K562 (cell line): ENCODE results near the gene PTPN7.

ENCODE experiments used
- CXXC5 ChIP-seq: fragments of 250-450 bp; sonication (Bioruptor Pico); IDR thresholded peaks from 2 replicates; pipeline ENCODE4 v1.8.0; 2022; ENCODE audit warnings: inconsistent platforms, mild to moderate bottlenecking, moderate library complexity
- FOXA1 ChIP-seq: fragments of 450-650 bp; IDR thresholded peaks from 2 replicates; pipeline ENCODE4 v1.6.1; 2016; ENCODE audit warnings: mild to moderate bottlenecking, borderline replicate concordance
- HDAC6 ChIP-seq: IDR thresholded peaks from 2 replicates; pipeline ENCODE4 v1.6.1; 2012; ENCODE audit warnings: low read depth, mild to moderate bottlenecking, control low read depth, inconsistent platforms, low read length, moderate library complexity
- HNRNPLL ChIP-seq: fragments of 200-400 bp; formaldehyde crosslinking; IDR thresholded peaks from 2 replicates; pipeline ENCODE4 v1.6.1; 2017; ENCODE audit warnings: low read length, low read depth, mild to moderate bottlenecking; ENCODE audit not compliant: poor library complexity, severe bottlenecking
- KLF1 ChIP-seq: fragments of 450-650 bp; IDR thresholded peaks from 2 replicates; pipeline ENCODE4 v1.6.1; 2016; ENCODE audit warnings: missing genetic modification characterization, missing compliant biosample characterization
- NR2F6 ChIP-seq: fragments of 450-650 bp; formaldehyde crosslinking; IDR thresholded peaks from 2 replicates; pipeline ENCODE4 v1.4.0; 2020; ENCODE audit warnings: mild to moderate bottlenecking
- POLR2AphosphoS5 ChIP-seq: IDR thresholded peaks from 2 replicates; pipeline ENCODE4 v1.6.1; 2011; ENCODE audit warnings: mild to moderate bottlenecking, low read depth, low read length, moderate library complexity; ENCODE audit not compliant: control insufficient read depth, insufficient read depth
- TAF1 ChIP-seq: IDR thresholded peaks from 2 replicates; pipeline ENCODE4 v1.6.1; 2011; ENCODE audit warnings: mild to moderate bottlenecking, low read length, moderate library complexity; ENCODE audit not compliant: insufficient read depth, control insufficient read depth, severe bottlenecking; ENCODE audit errors: extremely low read depth
- ZBTB49 ChIP-seq: sonication (generic); formaldehyde crosslinking; IDR thresholded peaks from 2 replicates; pipeline ENCODE4 v1.8.0; 2022; ENCODE audit warnings: missing genetic modification reagents, mild to moderate bottlenecking, borderline replicate concordance
- TF ChIP-seq, protein P1 (sequence below): IDR thresholded peaks from 3 replicates; pipeline ENCODE4 v1.6.1; 2011; ENCODE audit warnings: borderline replicate concordance, mild to moderate bottlenecking; ENCODE audit not compliant: insufficient read length, insufficient read depth

- TF ChIP-seq HNRNPLL (no peak), NR2F6 (CRISPR knock-in tag) (no peak), CXXC5 (CRISPR knock-in tag) (no peak), TAF1 (no peak), POLR2AphosphoS5 (peak; percentile 57; the same call in 1 of the 2 replicates), ZBTB49 (CRISPR knock-in tag) (no peak), HDAC6 (no peak), KLF1 (tag) (no peak), FOXA1 (no peak)
- TF ChIP-seq, protein P1, sequence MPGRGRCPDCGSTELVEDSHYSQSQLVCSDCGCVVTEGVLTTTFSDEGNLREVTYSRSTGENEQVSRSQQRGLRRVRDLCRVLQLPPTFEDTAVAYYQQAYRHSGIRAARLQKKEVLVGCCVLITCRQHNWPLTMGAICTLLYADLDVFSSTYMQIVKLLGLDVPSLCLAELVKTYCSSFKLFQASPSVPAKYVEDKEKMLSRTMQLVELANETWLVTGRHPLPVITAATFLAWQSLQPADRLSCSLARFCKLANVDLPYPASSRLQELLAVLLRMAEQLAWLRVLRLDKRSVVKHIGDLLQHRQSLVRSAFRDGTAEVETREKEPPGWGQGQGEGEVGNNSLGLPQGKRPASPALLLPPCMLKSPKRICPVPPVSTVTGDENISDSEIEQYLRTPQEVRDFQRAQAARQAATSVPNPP = no peak
These were observed 4.9 kb downstream of the PTPN7 start for GRCh38 chr1:202155478-202156021.
